Activated CD8-positive, alpha-beta T cell treated with anti-CD3 and anti-CD28 coated beads, Interleukin-2, amount 10 ng/mL, durations not matched to agents 7 days and 5 days (primary cell): ENCODE measurements around the gene AGTR1. TPM values are rescaled to one million over a fixed set of nuclear protein-coding genes. Genes with fewer than 3 reads are reported as not detected.
"Not testable (repeated sequence)": the region's sequence is repeated elsewhere in the genome, so short reads cannot be mapped to it uniquely, and the experiment has no call there.

Experiments
- ATAC-seq: fragments of 150-1000 bp; cut with Tn5 transposase; one replicate; pipeline ENCODE4 v1.10.0; 2021; ENCODE audit warnings: moderate library complexity
- CTCF ChIA-PET: fragments of 350-600 bp; sonication (Branson Sonifier 250); formaldehyde crosslinking; loops from one replicate; lab custom pipeline; 2021; ENCODE audit warnings: antibody characterized with exemption; lab: Charles Lee
- POLR2A ChIA-PET: fragments of 350-600 bp; sonication (Branson Sonifier 250); formaldehyde crosslinking; loops from one replicate; lab custom pipeline; 2021; ENCODE audit warnings: antibody characterized with exemption; lab: Charles Lee
- DNase-seq: peaks from one replicate; pipeline ENCODE4 v3.0.0-alpha.2; 2020
- H3K27ac Mint-ChIP-seq: one replicate; pipeline ENCODE4 v1.8.0; 2021; ENCODE audit warnings: mild to moderate bottlenecking, mixed read lengths
- H3K27me3 Mint-ChIP-seq: one replicate; pipeline ENCODE4 v1.8.0; 2021; ENCODE audit warnings: low read depth, mixed read lengths
- H3K36me3 Mint-ChIP-seq: one replicate; pipeline ENCODE4 v1.8.0; 2021; ENCODE audit warnings: low read depth, mixed read lengths
- H3K4me1 Mint-ChIP-seq: one replicate; pipeline ENCODE4 v1.8.0; 2021; ENCODE audit warnings: low read depth, mixed read lengths
- H3K4me3 Mint-ChIP-seq: one replicate; pipeline ENCODE4 v1.8.0; 2021; ENCODE audit warnings: mild to moderate bottlenecking, mixed read lengths
- H3K9me3 Mint-ChIP-seq: one replicate; pipeline ENCODE4 v1.8.0; 2022; ENCODE audit warnings: mixed read lengths; ENCODE audit not compliant: insufficient read depth
- total RNA-seq, 2 experiments: library from RNA; stranded (reverse); gene quantifications; one replicate each; pipeline ENCODE4 v1.2.3, GENCODE V29; 2021

The AGTR1 gene
- total RNA-seq, 2 experiments from 2014 or later, result not detected

DNA sequence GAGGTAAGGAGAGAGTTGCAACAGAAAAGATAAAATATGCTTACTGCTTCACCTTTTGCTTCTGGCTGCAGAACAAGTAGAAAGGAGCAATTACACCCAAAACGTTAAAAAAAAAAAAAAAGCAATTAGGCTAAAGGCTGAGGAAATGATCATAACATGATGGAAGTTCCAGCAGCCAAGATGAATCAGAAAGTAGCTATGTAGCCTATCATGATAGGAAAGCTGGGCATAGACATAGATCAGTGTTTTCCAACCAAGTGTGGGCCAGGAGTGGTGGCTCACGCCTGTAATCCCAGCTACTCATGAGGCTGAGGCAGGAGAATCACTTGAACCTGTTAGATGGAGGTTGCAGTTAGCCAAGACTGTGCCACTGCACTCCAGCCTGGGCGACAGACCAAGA is 52.6 kb downstream of the AGTR1 start:
- H3K4me1 Mint-ChIP-seq, result no peaks in the 10 kb centered on the region
- DNase-seq, result no peak
- no peaks in the 10 kb centered on the region for H3K9me3 Mint-ChIP-seq
- H3K27me3 Mint-ChIP-seq, result no peaks in the 10 kb centered on the region
- no peaks in the 10 kb centered on the region for H3K36me3 Mint-ChIP-seq
- no peak overlapping the region for H3K27ac Mint-ChIP-seq
- no peak for ATAC-seq
- ChIA-PET POLR2A (no interaction called here), CTCF (no interaction called here)
- no peak overlapping the region for H3K4me3 Mint-ChIP-seq

DNA sequence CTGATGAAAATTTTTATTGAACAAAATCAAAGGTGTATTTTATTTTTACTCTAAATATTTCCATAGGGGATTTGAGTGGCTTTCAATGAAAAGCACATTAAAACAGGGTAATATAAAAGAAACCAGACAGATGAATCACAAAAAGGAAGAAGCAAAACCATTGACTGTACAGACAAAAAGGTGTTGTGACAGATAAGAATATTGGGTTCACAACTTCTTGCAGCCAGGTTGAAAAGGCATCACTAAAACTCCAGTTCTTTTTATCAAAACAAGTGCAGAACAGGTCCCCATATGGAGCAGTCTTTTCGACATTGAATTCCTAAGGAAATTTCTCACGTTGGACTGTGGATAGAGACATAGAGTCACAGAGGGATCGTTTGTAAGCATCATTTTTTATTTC is 53.8 kb downstream of the AGTR1 start:
- no peaks in the 10 kb centered on the region for H3K4me1 Mint-ChIP-seq
- H3K9me3 Mint-ChIP-seq, result no peaks in the 10 kb centered on the region
- DNase-seq (no peak), ATAC-seq (no peak)
- ChIA-PET POLR2A (no interaction called here), CTCF (no interaction called here)
- no peaks in the 10 kb centered on the region for H3K27me3 Mint-ChIP-seq
- H3K36me3 Mint-ChIP-seq, result no peaks in the 10 kb centered on the region
- no peak overlapping the region for H3K4me3 Mint-ChIP-seq
- H3K27ac Mint-ChIP-seq, result no peak overlapping the region

DNA sequence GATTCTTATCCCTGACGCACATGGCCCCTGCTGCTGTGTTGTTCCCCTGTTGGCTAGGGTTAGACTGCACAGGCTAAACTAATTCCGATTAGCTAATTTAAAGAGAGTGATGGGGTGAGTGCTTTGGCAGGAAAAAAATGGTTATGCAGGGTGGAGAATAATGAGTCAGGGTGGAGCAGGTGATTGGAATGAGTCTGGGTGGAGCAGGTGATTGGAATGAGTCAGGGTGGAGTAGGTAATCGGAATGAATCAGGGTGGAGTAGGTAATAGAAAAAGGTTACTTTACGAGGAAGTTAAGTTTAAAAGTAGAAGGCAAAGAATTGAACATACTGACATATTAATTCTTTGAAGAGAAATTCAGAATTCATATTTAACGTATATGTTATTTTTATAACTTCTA is 55.7 kb downstream of the AGTR1 start:
- POLR2A ChIA-PET, H3K27me3 Mint-ChIP-seq, H3K9me3 Mint-ChIP-seq, DNase-seq, H3K4me1 Mint-ChIP-seq, ATAC-seq, H3K36me3 Mint-ChIP-seq, H3K27ac Mint-ChIP-seq, H3K4me3 Mint-ChIP-seq, CTCF ChIA-PET: not testable (repeated sequence)

DNA sequence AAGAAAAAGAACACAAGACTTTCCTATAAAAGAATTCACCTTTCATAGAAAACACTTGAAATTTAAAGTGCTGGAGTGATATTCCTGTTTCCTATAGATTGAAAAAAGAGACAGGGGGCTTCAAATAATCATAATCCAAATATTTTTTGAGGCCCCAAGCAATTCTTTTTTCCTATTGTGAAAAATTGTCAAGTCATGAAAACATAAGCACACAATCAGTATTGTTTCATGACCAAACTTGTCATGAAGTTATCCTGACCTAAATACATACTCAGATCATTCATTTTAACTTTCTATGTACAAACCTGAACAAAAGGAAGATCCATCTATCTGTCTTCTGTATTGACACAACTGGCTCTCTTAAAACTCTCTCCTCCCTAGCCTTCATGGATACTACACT is 57.9 kb downstream of the AGTR1 start:
- H3K4me1 Mint-ChIP-seq, result no peaks in the 10 kb centered on the region
- DNase-seq (no peak), ATAC-seq (no peak)
- no peak overlapping the region for H3K27ac Mint-ChIP-seq
- ChIA-PET CTCF (no interaction called here), POLR2A (no interaction called here)
- no peaks in the 10 kb centered on the region for H3K9me3 Mint-ChIP-seq
- H3K27me3 Mint-ChIP-seq, result no peaks in the 10 kb centered on the region
- no peak overlapping the region for H3K4me3 Mint-ChIP-seq
- H3K36me3 Mint-ChIP-seq, result no peaks in the 10 kb centered on the region

GRCh38 chr3:148756311-148756710 is 58.6 kb downstream of the AGTR1 start:
- ChIA-PET POLR2A (no interaction called here), CTCF (no interaction called here)
- no peak overlapping the region for H3K4me3 Mint-ChIP-seq
- ATAC-seq (no peak), DNase-seq (no peak)
- no peaks in the 10 kb centered on the region for H3K36me3 Mint-ChIP-seq
- H3K27ac Mint-ChIP-seq, result no peak overlapping the region
- H3K9me3 Mint-ChIP-seq, result no peaks in the 10 kb centered on the region
- H3K27me3 Mint-ChIP-seq, result no peaks in the 10 kb centered on the region
- H3K4me1 Mint-ChIP-seq, result no peaks in the 10 kb centered on the region

DNA sequence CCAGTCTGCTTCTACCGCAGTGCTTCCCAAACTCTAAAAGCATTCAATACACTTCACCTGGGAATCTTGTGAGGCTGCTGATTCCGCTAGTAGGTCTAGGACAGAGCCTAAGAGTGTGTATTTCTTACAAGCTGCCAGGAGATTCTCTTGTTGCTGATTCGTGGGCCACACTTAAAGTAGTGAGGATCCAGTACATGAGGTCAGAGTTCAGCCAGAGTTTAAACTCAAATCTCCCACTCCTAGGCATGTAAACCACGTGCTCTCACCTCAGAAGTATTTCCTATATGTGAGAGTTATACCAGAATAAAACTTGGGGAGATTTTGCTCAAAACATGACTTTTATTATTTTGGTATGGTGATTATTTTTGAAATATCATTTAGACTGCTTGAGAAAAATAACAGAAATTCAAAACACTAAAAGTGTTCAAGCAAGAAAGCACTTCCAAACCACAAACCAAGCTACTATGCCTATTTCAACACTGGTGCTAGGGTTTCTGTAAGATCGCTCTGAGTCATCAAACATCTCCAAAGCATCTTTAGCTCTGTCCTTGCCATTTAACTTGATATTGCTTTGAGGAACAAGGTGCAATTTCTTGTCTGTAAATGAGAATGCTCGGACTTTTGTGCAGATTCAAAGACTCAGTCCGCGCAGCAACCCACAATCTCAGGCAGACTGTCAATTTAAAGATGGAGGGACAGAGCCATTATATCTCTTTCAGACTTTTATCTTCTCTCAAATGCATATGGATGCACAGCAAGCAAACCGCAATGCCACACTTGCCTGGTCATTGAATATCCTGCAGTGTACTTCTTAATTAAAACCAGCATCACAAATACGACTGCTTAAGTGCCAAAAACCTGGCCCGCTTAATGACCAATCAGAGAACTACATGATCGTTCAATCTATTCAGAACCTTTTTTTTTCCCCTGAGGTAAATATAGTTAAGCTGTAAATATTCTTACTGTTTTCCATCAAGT is 59.8 kb downstream of the AGTR1 start:
- Mint-ChIP-seq H3K36me3 (no peaks in the 10 kb centered on the region), H3K27ac (no peak overlapping the region), H3K9me3 (no peaks in the 10 kb centered on the region), H3K27me3 (no peaks in the 10 kb centered on the region), H3K4me3 (no peak overlapping the region), H3K4me1 (no peaks in the 10 kb centered on the region)
- ChIA-PET CTCF (no interaction called here), POLR2A (no interaction called here)
- no peak for ATAC-seq
- DNase-seq, result no peak

DNA sequence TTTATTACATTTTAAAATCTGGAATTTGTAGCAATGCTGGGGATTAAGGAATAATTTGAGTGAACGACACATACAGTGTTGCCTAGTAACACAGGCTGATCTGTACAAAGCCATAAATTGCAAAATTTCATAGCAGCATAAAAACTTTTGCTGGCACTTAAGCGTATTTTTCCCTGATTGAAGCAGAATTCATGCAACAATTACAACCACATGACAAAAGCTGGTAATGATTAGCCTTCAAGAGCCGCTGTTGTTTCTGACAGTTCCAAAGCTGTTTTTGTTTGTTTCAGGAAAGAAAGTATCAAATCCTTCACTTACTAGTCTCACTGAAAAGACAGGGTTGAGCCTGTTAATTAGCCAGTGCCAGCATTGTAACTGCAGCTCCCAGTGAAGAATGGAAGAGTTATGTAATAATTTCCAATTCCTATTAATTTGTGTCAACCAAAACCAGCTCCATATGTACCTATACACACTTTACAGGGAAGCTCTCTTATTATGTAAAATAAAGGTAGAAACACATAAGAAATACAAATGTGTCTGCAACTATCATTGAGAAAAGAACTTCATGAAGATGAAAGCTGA is 60.7 kb downstream of the AGTR1 start:
- Mint-ChIP-seq H3K27me3 (no peaks in the 10 kb centered on the region), H3K36me3 (no peaks in the 10 kb centered on the region), H3K4me3 (no peak overlapping the region), H3K9me3 (no peaks in the 10 kb centered on the region), H3K27ac (no peak overlapping the region), H3K4me1 (no peaks in the 10 kb centered on the region)
- no peak for DNase-seq
- ChIA-PET CTCF (no interaction called here), POLR2A (no interaction called here)
- no peak for ATAC-seq

GRCh38 chr3:148759430-148759829 is 61.7 kb downstream of the AGTR1 start:
- H3K27me3 Mint-ChIP-seq, result no peaks in the 10 kb centered on the region
- H3K4me1 Mint-ChIP-seq, result no peaks in the 10 kb centered on the region
- H3K36me3 Mint-ChIP-seq, result no peaks in the 10 kb centered on the region
- ChIA-PET CTCF (no interaction called here), POLR2A (no interaction called here)
- H3K9me3 Mint-ChIP-seq, result no peaks in the 10 kb centered on the region
- no peak for DNase-seq
- H3K27ac Mint-ChIP-seq, result no peak overlapping the region
- H3K4me3 Mint-ChIP-seq, result no peak overlapping the region
- ATAC-seq, result no peak

- no peak overlapping the region for H3K4me3 Mint-ChIP-seq
- H3K27ac Mint-ChIP-seq, result no peak overlapping the region
- H3K36me3 Mint-ChIP-seq, result no peaks in the 10 kb centered on the region
- no peaks in the 10 kb centered on the region for H3K9me3 Mint-ChIP-seq
- ChIA-PET CTCF (no interaction called here), POLR2A (no interaction called here)
- no peaks in the 10 kb centered on the region for H3K4me1 Mint-ChIP-seq
- no peak for DNase-seq
- H3K27me3 Mint-ChIP-seq, result no peaks in the 10 kb centered on the region
- no peak for ATAC-seq
Measured at GRCh38 chr3:148763156-148763680, 65.5 kb downstream of the AGTR1 start.

DNA sequence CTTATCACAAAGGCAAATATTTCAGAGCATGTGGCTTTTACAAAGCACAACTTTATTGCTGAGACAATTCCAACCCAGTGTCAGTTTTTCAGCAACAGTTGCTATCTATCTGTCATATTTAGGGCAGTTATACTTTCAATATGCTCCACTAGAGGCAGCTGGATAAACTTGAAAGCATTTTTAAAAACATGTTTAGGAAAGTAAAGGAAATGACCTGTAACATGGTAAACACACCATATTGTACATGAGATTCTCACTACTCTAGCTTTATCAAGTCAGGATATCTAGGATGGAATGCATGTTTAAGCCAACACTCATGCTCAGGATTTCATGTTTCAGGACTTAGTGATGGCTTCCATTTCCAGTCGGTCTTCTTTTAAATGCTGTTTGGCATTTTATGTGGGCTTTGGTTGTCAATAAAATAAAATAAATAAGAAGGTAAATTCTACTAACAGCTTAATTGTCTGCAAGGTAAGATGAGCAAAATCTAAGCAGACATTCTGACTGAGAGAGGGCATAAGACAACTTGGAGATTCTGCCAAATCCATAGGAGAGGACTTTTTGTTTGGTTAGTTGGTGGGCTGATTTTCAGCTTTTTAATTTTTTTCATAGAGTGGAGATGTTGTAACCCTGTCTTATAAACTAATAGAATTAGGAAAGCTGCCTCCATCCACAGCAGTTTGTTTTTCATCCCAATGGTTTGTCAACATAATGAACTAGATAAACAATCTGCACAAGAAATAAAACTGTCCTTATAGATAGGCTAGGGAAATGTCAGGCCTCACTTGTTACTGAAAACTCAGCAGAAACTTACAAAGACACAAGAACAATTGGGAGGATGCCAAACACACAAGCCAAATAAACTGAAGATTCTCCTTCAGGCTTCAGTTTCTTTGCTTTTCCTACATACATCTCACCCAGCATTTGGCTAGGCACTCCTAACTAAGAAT is 66.6 kb downstream of the AGTR1 start:
- H3K4me1 Mint-ChIP-seq, result no peaks in the 10 kb centered on the region
- DNase-seq (no peak), ATAC-seq (no peak)
- H3K4me3 Mint-ChIP-seq, result no peak overlapping the region
- H3K27me3 Mint-ChIP-seq, result no peaks in the 10 kb centered on the region
- no peak overlapping the region for H3K27ac Mint-ChIP-seq
- POLR2A ChIA-PET, result no interaction called here
- CTCF ChIA-PET, result no interaction called here
- no peaks in the 10 kb centered on the region for H3K9me3 Mint-ChIP-seq
- H3K36me3 Mint-ChIP-seq, result no peaks in the 10 kb centered on the region

DNA sequence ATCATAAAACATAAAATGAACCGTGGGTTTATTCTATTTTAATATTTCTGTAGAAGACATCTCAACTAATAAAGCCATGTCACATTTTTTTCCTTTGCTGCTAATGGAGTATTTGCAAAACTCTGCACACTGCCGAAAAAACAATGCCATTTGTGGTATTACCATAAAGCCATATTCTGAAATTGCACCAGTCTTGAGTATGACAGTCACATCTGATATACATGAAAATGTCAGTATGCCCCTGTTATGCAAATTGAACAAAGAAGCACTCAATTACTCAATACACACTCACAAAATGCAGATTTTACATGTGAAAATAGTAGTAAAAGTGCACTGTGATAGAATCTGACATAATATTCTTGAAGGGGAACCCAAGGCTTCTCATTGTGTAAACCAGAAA is 74.7 kb downstream of the AGTR1 start:
- ChIA-PET POLR2A (no interaction called here), CTCF (no interaction called here)
- DNase-seq (no peak), ATAC-seq (no peak)
- no peaks in the 10 kb centered on the region for H3K36me3 Mint-ChIP-seq
- no peaks in the 10 kb centered on the region for H3K27me3 Mint-ChIP-seq
- no peak overlapping the region for H3K27ac Mint-ChIP-seq
- no peaks in the 10 kb centered on the region for H3K4me1 Mint-ChIP-seq
- H3K9me3 Mint-ChIP-seq, result no peaks in the 10 kb centered on the region
- no peak overlapping the region for H3K4me3 Mint-ChIP-seq
